ENCODE measurements around the gene ANP32A.

ANP32A gene

GRCh38 chr15:68846851-68847439, 26.2 kb upstream of the ANP32A start:
- TF ChIP-seq CTCF (IDR thresholded peaks at IDR 0.05; ENCODE audit: insufficient read depth, missing control alignments) = no peak
- FAIRE-seq (no peak), DNase-seq (ENCODE audit: insufficient read length, low spot score) (no peak)

GRCh38 chr15:68844856-68845550, 24.3 kb upstream of the ANP32A start:
- no peak for TF ChIP-seq CTCF (IDR thresholded peaks at IDR 0.05; ENCODE audit: insufficient read depth, missing control alignments)
- DNase-seq (ENCODE audit: insufficient read length, low spot score) (no peak), FAIRE-seq (no peak)

GRCh38 chr15:68843425-68844311, 23.0 kb upstream of the ANP32A start:
- FAIRE-seq (no peak), DNase-seq (ENCODE audit: insufficient read length, low spot score) (no peak)
- no peak for TF ChIP-seq CTCF (IDR thresholded peaks at IDR 0.05; ENCODE audit: insufficient read depth, missing control alignments)

- FAIRE-seq = no peak
- DNase-seq (ENCODE audit: insufficient read length, low spot score) = no peak
- no peak for TF ChIP-seq CTCF (IDR thresholded peaks at IDR 0.05; ENCODE audit: insufficient read depth, missing control alignments)
These were observed 22.3 kb upstream of the ANP32A start for GRCh38 chr15:68842958-68843357.

- DNase-seq (ENCODE audit: insufficient read length, low spot score) (no peak), FAIRE-seq (no peak)
- TF ChIP-seq CTCF (IDR thresholded peaks at IDR 0.05; ENCODE audit: insufficient read depth, missing control alignments) = no peak
These were observed 13.7 kb upstream of the ANP32A start for GRCh38 chr15:68834346-68834745.

GRCh38 chr15:68833700-68834331, 13.1 kb upstream of the ANP32A start:
- DNase-seq (ENCODE audit: insufficient read length, low spot score) (no peak), FAIRE-seq (no peak)
- TF ChIP-seq CTCF (IDR thresholded peaks at IDR 0.05; ENCODE audit: insufficient read depth, missing control alignments) = no peak

Data from D721Med (cell line).